GM18858 (cell line): Measurements from ENCODE around the gene ZNF740.

ENCODE experiments used
- ATAC-seq: cut with Tn5 transposase; IDR thresholded peaks from one replicate; pipeline ENCODE4 v1.9.1; 2021; ENCODE audit not compliant: unreplicated experiment

ZNF740 gene

GRCh38 chr12:53244337-53244736 lies 63.8 kb downstream of the ZNF740 start:
- no peak for ATAC-seq
